ENCODE data around the gene PCDH9.

PCDH9 gene

DNA sequence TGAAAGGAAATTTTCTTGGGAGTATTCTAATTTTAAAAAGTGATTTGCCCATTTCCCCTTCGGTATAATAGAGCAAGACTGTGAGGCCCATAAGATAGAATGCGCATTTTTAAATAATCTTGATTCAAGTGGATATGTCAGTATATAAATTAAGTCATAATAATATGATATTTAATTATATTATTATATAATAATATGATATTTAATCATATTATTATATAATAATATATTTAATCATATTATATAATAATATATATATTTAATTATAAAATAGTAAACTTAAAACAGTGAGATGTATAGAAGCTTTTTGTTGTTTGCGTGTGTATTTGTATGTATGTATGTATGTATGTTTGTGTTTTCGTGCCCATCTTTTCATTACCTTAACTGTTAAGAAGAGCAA lies 682.5 kb downstream of the PCDH9 start:
- in situ Hi-C loops (cut with MboI; ENCODE audit: low sequenced_read_pairs), result no loop called here

DNA sequence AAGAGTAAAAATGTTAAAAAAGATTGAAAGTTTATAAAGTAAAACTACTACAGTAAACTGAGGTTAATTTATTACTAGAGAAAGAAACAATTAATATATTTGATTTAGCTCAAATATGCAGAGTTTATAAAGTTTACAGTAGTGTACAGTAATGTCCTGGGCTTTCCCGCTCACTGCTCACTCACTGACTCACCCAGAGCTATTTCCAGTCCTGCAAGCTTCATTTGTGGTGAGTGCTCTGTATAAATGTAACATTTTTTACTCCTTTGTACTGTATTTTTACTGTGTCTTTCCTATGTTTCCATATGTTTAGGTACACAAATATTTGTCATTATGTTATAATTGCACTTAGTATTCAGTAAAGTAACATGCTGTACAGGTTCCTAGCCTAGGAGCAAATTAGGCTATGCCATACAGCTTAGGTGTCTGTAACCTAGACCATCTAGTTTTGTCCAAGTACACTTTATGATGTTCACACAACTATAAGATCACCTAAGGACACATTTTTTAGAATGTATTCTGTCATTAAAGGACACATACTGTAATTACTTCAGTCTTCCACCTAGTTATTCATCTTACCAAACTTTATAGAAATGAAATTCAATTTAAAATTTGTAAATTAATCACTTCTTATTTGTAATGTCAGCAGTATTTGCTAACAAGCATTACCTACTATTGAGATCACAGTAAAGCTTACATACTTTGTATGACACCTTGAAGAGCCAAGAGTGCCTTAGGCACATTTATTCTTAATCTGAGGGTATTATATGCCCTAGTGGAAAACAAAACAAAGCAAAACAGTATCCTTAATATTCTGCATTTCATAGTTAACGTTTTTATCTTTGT lies 683.4 kb downstream of the PCDH9 start:
- in situ Hi-C loops (cut with MboI; ENCODE audit: low sequenced_read_pairs), result no loop called here

DNA sequence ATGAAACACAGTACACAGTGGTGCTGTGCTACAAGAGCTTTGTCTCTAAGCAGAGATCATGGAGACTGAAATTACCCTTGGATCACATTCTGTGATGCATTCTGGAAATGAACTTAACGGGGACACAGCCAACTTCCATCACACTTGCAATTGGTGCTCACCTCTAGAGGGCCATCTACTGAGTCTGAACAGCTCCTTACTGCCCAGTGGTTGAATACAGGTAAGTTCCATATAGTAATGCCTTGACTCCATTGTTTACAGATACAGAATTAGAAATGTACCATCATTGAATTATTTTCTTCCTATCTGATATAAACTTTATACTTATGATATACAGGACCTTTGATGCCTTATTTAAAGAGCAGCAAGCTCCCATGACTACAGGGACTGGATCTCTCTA lies 686.4 kb downstream of the PCDH9 start:
- in situ Hi-C loops (cut with MboI; ENCODE audit: low sequenced_read_pairs), result no loop called here

DNA sequence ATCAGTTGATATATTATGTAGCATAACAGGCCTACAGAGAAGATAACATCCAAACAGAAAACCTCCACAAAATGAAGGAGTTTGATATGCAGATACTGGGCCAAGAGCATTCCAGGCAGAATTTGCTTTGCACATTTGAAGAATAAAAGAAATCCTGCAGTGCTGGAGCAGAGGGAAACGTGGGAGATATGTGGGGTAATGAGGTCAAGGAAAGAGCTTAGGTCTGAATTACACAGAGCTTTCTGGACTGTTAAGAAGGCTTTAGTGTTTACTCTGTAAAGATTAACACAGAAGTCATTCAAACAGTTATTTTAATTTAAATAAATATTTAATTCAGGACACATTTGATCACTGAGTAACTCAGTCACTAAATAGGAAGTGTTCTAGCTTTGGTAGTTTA lies 692.7 kb downstream of the PCDH9 start:
- in situ Hi-C loops (cut with MboI; ENCODE audit: low sequenced_read_pairs), result no loop called here

DNA sequence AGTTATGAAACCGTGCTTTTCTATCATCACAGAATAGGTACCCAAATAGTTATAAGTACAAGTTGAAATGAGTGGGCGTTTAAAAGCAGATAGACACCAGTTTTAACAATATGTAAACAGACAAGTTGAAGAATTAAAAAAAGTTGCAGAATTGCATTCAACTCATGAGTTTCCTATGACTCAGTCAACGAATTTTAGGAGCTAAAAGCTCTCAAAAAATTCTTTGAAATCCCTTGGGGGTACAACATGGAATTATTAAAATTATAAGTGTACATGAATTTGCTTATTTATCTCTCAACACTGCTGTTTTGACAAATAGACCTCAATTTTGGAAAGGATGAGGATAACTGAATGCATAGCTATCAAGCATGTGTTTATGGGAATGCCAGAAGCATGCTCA lies 693.4 kb downstream of the PCDH9 start:
- in situ Hi-C loops (cut with MboI; ENCODE audit: low sequenced_read_pairs), result no loop called here

DNA sequence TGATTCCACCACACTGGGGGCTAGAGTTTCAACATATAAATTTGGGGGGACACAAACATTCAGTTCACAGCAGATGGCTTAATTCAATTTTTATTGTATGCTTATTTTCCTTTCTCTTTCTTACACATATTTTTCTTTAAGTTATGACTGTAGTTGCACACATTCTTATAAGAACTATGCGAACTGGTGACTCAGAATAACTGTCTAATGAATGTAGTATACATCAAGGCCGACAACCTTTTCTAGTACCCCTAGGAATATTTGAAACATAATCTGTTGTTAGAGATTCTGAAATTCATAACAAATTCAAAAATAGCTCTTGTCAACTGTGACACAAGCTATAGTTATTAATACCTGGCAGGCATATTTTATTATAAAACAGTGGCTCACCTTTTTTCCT lies 695.6 kb downstream of the PCDH9 start:
- in situ Hi-C loops (cut with MboI; ENCODE audit: low sequenced_read_pairs), result no loop called here

DNA sequence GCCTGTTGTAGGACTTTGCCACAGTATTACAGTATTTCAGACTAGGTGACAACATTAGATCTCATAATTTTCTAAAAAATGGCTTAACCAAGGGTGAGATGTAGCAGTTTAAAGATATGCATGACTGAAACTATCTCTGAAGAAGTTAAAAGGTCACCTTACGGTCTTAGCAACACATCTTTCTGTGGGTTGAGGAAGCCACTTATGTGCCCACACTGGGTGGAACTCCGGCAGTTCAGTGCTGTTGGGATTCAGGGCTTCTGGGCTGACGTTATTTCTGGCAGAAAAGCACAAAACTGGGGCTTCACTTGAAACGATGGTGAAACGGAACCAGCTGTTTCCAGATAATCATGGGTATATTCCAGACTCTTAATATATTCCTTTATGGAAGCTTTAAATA lies 697.3 kb downstream of the PCDH9 start:
- in situ Hi-C loops (cut with MboI; ENCODE audit: low sequenced_read_pairs), result no loop called here

DNA sequence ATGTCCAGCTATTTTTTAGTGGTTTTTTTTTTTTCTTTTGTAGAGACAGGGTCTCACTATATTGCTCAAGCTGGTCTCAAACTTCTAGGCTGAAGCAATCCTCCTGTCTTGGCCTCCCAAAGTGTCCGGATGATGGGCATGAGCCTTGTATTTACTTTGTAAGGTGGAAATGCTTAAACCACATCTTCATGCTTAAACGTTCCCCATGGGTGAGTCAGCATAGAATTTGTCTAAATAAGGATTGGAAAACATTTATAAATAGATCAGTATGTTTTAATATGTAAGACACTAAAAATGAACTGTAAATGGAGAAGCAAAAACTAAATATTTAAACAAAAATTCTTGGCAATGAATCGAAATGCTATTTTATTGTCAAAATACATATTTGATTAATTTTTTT lies 698.0 kb downstream of the PCDH9 start:
- in situ Hi-C loops (cut with MboI; ENCODE audit: low sequenced_read_pairs), result no loop called here

DNA sequence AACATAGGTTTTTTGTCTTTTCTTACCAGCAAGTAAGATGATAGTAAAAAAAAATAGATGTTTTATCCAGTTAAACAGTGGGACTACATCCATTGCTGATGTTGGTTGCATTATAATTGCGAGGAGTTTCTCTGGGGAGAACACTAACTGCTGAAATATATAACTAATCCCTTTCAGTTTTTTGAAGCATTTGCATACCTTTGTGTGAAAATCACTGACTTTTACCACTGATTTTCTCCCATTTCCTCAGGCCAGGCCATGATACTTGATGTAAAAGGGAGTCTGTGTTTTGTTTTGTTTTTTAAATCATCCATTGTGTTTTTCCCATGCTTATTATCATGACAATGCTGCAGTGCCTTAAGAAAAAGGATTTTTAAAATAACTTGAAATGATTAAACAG lies 699.5 kb downstream of the PCDH9 start:
- in situ Hi-C loops (cut with MboI; ENCODE audit: low sequenced_read_pairs), result no loop called here

DNA sequence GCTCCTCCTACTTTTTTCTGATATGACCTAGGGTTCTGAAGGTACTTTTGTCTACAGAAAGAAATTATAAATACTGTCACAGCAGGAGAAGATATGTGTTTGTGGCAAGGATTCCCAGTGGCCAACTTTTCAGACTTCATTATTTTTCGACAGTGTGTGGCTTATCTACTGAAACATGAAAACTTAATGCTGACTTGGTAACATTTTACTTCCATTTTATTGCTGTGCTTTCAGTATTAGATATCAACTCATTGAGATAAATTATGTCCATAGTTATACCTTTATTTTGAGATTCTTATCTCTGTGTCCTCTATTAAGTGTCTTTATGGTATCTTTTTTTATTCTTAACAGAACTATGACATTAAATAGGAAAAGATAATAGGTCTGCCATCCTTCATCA lies 700.0 kb downstream of the PCDH9 start:
- in situ Hi-C loops (cut with MboI; ENCODE audit: low sequenced_read_pairs), result no loop called here

DNA sequence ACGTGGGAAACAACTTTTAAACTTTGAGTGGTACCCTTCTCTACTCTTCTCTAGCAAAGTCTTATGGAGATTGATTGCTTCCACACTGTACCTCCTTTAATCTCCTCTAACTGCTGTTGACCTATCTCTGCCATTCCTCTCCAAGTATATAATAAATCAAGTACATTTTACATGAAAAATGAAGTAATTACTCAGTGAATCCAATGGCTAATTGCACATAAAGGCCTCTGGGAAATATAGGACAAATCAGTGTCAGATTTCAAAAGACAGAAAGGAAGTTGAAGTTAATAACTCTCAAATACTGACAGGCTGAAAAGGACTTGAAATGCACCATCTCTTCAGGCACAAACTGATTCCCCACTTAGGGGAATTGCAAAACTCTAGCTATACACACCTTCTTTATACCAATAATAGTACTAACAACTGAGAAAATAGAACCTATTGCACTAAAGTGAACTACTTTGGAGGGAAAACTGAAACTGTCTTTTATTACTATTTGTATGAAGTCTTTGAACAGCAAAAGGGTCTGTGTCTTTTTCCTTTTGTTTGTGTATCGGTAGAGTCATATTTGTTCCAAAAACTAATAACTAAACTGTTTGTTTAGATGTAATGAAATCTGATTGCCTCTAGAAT lies 701.1 kb downstream of the PCDH9 start:
- in situ Hi-C loops (cut with MboI; ENCODE audit: low sequenced_read_pairs), result no loop called here

DNA sequence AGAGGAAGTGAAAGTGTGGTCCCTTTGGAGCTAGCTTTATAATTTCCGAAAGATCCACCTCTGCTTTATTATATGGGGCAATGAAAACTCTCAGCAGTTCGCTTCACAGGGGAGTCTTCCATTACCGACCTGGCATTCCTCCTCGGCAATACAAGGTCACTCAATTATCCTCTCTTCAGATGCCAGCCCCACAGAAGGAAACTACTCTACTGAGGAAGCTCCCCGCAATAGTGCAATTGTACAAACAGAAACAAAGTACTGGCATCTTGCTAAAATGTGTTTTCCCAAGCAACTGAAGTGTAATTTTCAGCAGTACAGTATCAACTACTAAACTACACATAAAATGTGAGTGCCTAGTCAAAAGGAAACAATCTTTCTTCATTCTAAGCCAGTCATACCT lies 702.0 kb downstream of the PCDH9 start:
- in situ Hi-C loops (cut with MboI; ENCODE audit: low sequenced_read_pairs), result no loop called here

DNA sequence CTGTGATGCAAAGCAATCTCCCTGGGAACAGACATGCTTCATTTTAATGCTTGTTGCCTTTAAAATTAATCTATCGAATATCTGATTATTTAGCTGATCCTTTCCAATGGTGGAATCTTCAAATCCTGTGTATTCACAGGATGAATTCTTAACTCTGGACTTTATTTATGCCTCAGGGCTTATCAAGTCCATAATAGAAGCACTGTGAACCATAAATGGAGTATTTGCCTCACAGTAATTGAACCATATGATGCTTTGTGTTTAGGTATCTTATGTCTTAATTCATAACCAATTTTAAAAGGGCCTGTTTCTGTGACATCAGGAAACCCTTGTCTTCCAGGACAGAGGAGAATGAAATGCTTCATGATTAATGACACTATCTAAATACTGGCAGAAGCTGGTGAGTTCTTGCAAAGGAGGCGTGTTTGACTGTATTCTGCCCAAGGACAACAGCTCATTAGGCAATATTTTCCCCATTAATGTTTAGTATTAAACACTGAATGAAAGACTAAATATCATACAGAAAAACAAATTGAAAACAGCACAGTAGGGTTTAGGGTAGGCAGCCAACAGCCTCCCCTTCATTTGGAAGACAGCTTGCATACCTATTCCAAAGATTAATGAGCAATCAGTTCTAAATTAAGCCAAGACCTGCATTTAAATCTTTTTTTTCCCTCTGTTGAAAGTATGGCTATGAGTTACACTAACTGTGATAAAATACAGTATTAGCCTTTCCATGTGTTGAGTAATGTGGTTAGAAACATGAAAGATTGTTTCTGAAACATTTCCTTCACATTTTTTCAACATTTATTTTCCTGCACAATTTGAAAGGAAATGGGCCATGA lies 709.4 kb downstream of the PCDH9 start:
- in situ Hi-C loops (cut with MboI; ENCODE audit: low sequenced_read_pairs), result no loop called here

DNA sequence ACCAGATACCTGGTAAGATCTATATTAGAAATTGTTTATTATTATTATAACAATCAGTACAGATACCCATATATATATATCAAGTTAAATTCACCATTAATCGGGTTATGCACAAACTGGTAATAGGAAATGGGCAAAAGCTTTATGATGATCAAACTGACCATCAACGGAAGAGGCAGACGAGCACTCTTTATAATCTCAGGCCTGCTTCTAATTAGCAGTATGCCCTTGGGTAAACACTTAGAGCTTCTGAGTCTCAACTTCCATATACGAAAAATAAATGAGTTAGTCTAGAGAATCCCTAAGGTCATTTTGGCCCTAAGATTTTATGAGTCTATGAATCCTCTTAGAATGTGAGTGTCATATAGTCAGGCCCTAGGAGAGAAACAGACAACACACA lies 710.9 kb downstream of the PCDH9 start:
- in situ Hi-C loops (cut with MboI; ENCODE audit: low sequenced_read_pairs), result no loop called here

DNA sequence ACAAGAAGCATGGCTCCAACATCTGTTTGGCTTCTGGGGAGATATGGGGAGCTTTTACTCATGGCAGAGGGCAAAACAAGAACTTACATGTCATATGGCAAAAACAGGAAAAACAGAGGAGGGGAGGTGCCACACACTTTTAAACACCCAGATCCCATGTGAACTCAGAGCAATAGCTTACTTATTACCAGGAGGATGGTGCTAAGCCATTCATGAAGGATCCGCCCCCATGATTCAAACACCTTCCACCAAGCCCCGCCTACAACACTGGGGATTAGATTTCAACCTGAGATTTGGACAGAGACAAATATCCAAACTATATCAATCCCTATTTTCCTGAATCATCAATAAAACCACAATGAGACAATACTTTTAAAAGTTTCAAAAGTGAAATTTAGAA lies 712.1 kb downstream of the PCDH9 start:
- in situ Hi-C loops (cut with MboI; ENCODE audit: low sequenced_read_pairs), result no loop called here

DNA sequence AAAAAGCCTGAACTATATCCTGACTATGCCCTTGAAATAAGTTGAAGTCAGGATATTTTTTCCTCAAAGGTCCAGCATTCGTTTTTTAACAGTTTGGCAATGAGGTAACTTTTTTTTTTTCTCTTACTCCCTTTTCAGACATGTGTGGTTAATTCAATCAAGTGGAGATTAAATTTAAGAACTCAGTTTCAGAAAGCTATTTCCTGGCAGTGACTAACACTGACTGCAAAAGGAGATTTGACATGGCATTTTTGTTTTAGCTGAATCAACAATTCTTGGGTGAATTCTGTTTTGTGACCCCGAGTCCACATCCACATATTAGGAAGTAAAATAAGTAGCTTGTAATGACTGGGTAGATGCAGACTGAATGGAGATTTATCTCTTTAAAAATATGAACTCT lies 716.4 kb downstream of the PCDH9 start:
- in situ Hi-C loops (cut with MboI; ENCODE audit: low sequenced_read_pairs), result no loop called here

DNA sequence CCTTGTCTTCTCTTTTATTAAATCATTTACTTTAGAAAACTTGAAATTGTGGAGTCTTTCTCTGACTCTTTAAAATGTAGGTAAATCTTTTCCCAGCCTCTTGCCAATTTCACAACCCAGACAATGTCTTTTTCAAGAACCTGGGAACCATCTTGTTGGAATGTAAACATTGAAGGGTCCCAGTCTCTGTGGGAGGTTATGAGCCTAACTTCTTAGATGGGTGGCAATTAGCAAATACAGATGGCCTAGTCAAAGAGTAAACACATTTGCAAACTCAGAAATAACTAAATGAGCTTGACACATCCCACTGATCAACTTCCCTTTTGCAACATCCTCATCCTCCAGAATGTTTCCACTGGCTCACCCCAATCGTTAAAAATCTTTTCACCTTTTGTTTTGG lies 721.0 kb downstream of the PCDH9 start:
- in situ Hi-C loops (cut with MboI; ENCODE audit: low sequenced_read_pairs), result no loop called here

DNA sequence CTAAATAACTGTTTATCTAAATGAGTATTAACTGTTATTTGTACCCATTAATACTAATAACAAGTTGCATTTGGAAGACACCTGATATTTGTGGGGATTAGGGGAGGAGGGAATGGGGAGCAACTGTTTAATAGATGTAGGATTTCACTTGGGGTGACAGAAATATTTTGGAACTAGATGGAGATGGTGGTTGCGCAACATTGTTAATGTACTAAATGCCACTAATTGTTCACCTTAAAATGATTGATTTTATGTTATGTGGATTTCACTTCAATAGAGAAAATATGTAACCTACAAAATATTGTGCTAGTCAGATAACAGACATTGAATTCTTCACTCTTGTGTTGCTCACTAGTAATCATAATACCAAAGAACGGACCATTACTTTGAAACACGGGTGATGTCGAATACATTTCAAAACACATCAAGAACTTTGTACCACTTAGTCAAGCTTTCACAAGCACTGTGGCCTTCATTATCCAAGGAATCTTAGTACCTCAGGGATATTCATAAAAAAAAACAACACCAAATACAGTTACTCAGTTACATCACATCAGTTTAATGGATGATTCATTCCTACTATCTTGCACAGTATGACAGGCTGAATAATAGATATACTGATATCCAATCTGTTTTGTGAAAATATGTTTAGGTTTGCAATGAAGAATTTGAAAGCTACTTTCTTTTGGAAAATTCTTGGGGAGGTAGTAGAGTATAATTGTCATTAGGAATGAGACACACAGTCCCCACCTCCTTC lies 721.8 kb downstream of the PCDH9 start:
- in situ Hi-C loops (cut with MboI; ENCODE audit: low sequenced_read_pairs), result no loop called here

DNA sequence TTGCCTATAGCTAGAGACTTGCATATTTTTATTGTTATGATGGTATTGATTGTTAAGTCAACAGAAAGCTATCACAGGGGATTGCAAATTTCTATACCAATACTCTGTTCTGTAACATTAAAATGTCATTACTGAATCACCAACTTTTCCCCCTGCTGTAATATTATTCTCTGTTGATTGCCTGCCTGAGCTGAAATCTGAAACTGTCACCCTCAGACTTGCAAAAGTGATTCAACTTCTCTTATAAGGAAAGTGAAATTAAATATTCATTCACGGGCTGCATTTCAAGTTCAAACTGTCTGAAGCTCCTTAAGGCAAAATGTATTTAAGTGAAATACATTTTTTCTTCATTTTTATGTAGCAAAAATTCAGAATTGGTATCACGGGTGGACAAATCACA lies 723.2 kb downstream of the PCDH9 start:
- in situ Hi-C loops (cut with MboI; ENCODE audit: low sequenced_read_pairs), result no loop called here

DNA sequence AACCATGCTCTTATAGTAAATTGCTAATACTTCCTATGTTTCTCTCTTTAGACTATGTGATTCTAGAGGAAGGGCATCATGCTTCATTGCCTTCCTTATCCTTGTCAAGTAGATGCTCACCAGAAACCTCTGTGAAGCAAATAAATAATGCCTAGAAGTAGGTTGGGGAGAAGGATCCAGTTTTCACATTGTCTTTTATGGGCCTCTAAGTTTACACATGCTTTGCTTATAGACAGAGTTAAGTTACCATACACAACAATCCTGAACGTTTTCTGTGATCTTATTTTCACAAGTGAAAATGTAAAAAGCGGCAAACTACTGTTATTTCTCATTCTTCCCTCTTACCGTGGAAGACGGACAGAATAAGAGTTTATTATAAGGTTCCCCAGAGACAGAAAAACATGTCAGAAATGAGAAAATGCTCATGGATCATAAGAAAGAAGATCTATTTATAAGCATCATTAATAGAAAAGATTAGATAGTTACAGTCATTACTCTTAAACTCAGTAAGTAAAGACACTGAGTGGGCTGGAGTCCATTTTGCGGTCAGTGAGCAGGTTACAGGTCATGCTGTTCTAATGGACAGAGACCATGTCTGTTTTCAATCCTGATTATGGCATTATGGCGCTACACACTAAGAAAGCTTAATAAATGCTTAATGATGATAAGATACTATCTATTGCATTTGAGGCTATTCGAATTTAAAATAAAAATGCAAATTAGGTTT lies 723.9 kb downstream of the PCDH9 start:
- in situ Hi-C loops (cut with MboI; ENCODE audit: low sequenced_read_pairs), result no loop called here
